ENCODE data around the gene FAM50A.

The FAM50A gene

GRCh38 chrX:154468217-154468616 lies 24.3 kb downstream of the FAM50A start:
- DNase-seq, result no peak

- no peak for DNase-seq
Measured at GRCh38 chrX:154469114-154469513, 25.2 kb downstream of the FAM50A start.

GRCh38 chrX:154469880-154470279 lies 25.9 kb downstream of the FAM50A start:
- DNase-seq, result no peak

GRCh38 chrX:154470434-154470833 lies 26.5 kb downstream of the FAM50A start:
- DNase-seq, result no peak

GRCh38 chrX:154470914-154471568 lies 27.1 kb downstream of the FAM50A start:
- no peak for DNase-seq

GRCh38 chrX:154471839-154472684 lies 28.1 kb downstream of the FAM50A start:
- no peak for DNase-seq

GRCh38 chrX:154472685-154473632 lies 29.0 kb downstream of the FAM50A start:
- no peak for DNase-seq

GRCh38 chrX:154473683-154474082 lies 29.7 kb downstream of the FAM50A start:
- no peak for DNase-seq

GRCh38 chrX:154476821-154477220 lies 32.9 kb downstream of the FAM50A start:
- DNase-seq, result no peak

GRCh38 chrX:154477891-154478477 lies 34.0 kb downstream of the FAM50A start:
- no peak for DNase-seq

GRCh38 chrX:154478728-154479622 lies 35.0 kb downstream of the FAM50A start, which contains the start of gene LAGE3:
Gene LAGE3 (minus strand): TSS chrX:154479281. CDS start chrX:154478915, 366 bp downstream.
- peak; percentile 93 for DNase-seq

GRCh38 chrX:154481195-154481594 lies 37.3 kb downstream of the FAM50A start:
- DNase-seq, result no peak

- no peak for DNase-seq
Measured at GRCh38 chrX:154481911-154482601, 38.1 kb downstream of the FAM50A start.

GRCh38 chrX:154482786-154483185 lies 38.8 kb downstream of the FAM50A start:
- no peak for DNase-seq

GRCh38 chrX:154483325-154483724 lies 39.4 kb downstream of the FAM50A start:
- DNase-seq, result no peak

- no peak for DNase-seq
Measured at GRCh38 chrX:154484255-154485149, 40.6 kb downstream of the FAM50A start.

- DNase-seq, result no peak
Measured at GRCh38 chrX:154485150-154486051, 41.5 kb downstream of the FAM50A start.

- DNase-seq, result peak; percentile 25
Measured at GRCh38 chrX:154486052-154486395, 42.1 kb downstream of the FAM50A start.

Measured in activated naive CD4-positive, alpha-beta T cell treated with anti-CD3 and anti-CD28 coated beads, Interleukin-2, amount 50 U/mL, for 16 hours (primary cell).